HG02840 (cell line): ENCODE results near the gene PDHA1.

Source experiments
- ATAC-seq: cut with Tn5 transposase; IDR thresholded peaks from one replicate; pipeline ENCODE4 v1.9.1; 2021; ENCODE audit warnings: mild to moderate bottlenecking, moderate library complexity, moderate number of reproducible peaks; ENCODE audit not compliant: unreplicated experiment, low FRiP score

Gene PDHA1

GRCh38 chrX:19373351-19373891 is 29.7 kb downstream of the PDHA1 start:
- no peak for ATAC-seq

DNA sequence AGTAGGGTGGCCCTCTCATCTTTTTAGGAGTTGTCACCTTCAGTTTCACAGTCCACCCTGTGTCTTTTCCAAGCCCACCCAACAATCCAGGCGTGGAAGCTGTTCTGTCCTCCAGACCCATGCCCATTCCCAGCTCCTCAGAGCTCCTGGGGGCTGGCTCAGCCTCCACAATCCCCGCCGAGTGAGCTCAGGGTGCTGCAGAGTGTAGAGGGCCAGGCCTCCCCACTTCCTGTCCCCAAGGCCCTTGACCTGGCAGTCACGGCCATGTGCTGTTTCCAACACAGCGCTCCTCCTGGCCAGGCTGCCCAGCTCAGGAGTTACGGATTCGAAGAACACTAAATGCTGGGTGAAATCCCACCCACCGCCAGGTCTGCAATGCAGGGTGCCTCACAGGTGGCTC is 31.8 kb downstream of the PDHA1 start:
- ATAC-seq, result no peak

DNA sequence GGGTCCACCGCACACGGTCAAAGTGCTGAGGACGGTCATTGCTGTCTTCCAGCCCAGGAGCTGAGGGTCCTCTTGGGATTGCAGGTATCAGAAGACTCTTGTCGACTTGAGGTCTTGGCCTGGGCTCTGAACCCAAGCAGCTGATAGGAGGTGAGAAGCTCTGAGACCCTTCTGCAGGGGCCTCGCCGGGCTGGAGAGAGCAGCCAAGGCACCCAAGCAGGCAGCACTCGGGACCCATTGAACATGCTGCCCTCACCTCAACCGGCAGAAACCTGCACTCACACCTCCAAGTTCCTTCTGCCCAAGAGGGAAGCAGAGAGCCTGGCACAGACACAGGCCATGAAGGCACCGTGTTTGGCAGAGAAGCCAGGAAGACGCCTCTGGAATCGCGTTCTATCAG is 34.1 kb downstream of the PDHA1 start:
- ATAC-seq, result no peak

DNA sequence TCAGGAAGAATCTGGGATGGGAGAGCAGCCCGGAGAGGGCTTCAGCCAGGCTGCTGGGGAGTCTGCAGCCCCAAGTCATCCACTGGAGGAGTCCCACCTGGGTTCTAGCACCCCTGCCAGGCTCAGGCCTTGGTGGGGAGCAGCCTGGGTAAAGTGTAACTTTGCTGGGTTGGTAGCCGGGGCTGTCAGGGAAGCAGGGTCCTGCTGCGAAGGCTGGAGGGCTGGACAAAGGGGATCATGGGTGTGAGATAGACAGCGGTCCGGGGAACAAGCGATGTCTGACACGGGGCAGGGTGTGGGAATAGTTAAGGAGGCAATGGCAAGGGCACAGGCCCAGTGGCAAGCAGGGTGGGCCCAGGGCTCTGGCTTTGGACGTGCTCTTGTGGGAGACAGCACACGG is 37.6 kb downstream of the PDHA1 start:
- no peak for ATAC-seq

DNA sequence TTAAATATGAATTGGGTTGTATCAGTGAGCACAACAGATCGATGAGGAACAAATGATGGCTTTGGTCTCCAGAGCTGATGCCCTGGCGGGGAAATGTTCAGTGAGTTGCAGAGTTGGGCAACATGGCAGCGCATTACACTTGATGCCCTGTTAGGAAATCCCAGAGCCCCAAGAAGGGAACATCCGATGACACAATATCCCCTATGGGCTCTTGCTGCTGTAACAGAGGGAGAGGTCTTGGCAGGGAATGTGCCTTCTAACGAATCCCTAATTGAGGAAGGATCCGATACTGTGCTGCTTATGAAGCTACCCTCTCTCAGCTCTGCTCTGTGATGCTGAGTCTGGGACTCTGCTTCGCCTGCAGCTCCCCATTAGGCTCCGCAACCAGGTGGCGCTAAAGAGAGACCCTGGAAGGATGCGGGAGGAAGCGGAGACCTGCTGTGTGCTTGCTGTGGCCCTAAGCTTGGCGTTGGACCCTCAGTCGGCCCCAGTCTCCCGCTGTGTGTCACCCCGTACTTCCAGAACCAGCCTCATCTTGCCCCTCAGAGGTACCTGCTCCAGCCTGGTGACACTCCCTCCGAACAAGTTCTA is 38.9 kb downstream of the PDHA1 start:
- ATAC-seq, result no peak

- no peak for ATAC-seq
Observed at GRCh38 chrX:19386679-19387078, 43.0 kb downstream of the PDHA1 start.

DNA sequence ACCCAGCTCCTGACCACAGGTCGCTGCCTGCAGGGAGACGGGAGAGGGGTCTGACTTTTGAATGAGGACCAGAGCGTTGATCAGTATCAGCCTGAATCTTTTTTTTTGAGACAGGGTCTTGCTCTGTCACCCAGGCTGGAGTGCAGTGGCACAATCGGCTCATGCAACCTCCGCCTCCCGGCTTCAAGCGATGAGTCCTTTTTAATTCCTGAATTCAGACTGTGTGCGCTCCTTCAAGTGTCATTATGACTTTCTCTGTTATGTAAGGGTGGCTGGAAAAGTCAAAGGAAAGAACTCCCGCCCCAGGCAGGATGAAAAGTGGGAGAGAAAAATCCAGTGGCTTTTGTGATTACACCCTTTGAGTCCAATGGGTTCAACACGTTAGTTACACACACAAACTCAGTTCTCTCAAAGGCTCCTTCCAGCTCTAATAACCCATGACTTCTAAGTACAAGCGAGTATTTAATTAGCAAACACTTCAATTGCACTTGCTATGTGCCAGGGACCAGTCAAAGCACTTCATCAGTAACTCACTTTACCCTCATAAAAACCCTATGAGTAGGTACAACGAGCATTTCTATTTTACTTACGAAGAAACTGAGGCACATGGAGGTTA is 44.4 kb downstream of the PDHA1 start:
- no peak for ATAC-seq

DNA sequence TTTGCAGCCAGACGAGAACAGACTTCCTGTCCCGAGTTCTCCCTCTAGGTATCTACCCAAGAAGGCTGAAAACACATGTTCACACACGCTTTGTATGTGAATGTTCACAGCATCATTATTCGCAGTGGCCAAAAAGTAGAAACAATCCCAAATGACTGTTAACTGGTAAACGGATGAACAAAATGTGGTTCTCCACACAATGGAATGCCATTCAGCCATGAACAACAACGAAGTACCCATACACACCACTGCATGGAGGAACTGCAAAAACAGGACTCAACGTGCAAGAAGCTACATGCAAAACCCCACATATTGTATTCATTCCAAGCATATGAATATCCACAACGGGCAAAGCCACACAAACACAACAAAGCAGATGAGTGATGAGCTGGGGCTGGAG is 45.0 kb downstream of the PDHA1 start:
- no peak for ATAC-seq

DNA sequence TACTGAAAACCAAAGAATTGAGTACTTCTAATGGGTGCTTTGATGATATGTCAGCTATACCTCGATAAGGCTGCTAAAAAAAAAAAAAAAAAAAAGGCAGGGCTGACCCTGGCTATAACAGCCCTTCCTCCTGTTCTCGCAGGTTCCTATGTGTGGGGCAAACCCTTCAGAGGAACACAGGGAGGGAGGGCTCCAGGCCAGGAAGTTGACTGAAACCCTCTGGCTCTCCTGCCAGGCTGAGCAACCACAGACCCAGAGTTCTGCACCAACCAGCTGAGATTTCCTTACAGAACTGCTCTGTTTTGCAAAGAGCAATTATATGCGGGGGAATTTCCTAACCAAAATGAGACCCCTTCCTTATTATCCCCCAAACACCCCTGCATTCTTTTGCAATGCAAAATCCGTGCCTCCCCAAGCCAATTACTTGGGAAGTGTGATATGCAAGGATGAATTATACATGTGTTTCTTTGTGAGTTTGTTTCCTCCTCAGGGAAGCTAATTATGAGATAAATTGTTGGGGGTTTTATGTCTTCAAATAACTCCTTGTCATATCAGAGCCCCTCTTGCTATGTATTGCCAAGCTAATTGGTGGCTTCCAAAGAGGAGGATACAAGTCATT is 45.6 kb downstream of the PDHA1 start:
- no peak for ATAC-seq

- ATAC-seq, result no peak
Observed at GRCh38 chrX:19392078-19392477, 48.4 kb downstream of the PDHA1 start.

GRCh38 chrX:19392703-19393102 is 49.0 kb downstream of the PDHA1 start:
- no peak for ATAC-seq

DNA sequence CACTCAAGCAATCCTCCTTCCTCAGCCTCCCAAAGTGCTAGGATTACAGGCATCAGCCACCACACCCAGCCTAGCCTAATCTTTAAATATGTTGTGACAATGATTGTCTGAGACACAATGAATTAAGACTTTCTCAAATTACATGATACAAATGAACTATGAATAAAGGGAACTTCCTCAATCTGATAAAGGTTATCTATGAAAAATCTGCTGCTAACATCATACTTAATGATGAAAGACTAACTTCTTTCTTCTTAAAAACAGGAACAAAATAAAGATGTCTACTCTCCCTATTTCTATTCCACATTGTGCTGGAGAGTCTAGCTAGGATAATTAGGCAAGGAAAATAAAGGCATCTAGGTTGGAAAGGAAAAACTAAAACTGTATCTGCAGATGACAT is 60.0 kb downstream of the PDHA1 start:
- no peak for ATAC-seq

- no peak for ATAC-seq
Observed at GRCh38 chrX:19410259-19410658, 66.5 kb downstream of the PDHA1 start.
